Right cardiac atrium (tissue), 5 donors: ENCODE measurements around the gene ACACB. TPM values are rescaled to one million over a fixed set of nuclear protein-coding genes. Genes with fewer than 3 reads are reported as not detected.

Experiments
- ATAC-seq, 2 donors: fragments of 200-7000 bp; cut with Tn5 transposase; one replicate each; pipeline versions ENCODE4 v1.8.0 to v1.9.1; 2020; ENCODE audit warnings: moderate library complexity in 2 of 2, mild to moderate bottlenecking in 1 of 2
- DNase-seq, 3 donors: peaks; one replicate each; pipeline ENCODE4 v3.0.0-alpha.2; 2020
- H3K27ac ChIP-seq: one replicate; pipeline ENCODE4 v1.5.1; 2013; ENCODE audit warnings: mild to moderate bottlenecking, low read length, control low read depth, moderate library complexity
- H3K27me3 ChIP-seq: one replicate; pipeline ENCODE4 v1.6.1; 2013; ENCODE audit not compliant: control insufficient read depth, insufficient read depth
- H3K4me1 ChIP-seq: one replicate; pipeline ENCODE4 v1.6.1; 2013; ENCODE audit warnings: low read length; ENCODE audit not compliant: control insufficient read depth, insufficient read depth
- H3K4me3 ChIP-seq: one replicate; pipeline ENCODE4 v1.5.1; 2013; ENCODE audit warnings: low read length, control low read depth
- H3K9me3 ChIP-seq: one replicate; pipeline ENCODE4 v1.6.1; 2013; ENCODE audit warnings: low read length; ENCODE audit not compliant: control insufficient read depth
- WGBS: extraction: QIAGEN DNeasy Blood & Tissue Kit; methylation state at CpG from one replicate; pipeline ENCODE4 v1.1.7; 2013; 5-methylcytosine and 5-hydroxymethylcytosine counted together
- intact Hi-C, 4 donors: fragments of 100-400 bp; cut with DNase I; formaldehyde crosslinking; loops; one replicate each; pipeline versions ENCODE4 v1.11.0 to v1.14.0; 2022 to 2023
- polyA plus RNA-seq: library from polyadenylated mRNA; stranded (reverse); fragments of 200-250 nt; gene quantifications from one replicate; pipeline ENCODE4 v1.2.3, GENCODE V29; 2013
- total RNA-seq, 4 donors: library from RNA; stranded (reverse); fragmentation: NEBNext Ultra II Directional; extraction: Animal tissue kit (Norgen Biotek cat#: 25700); gene quantifications; one replicate each; pipeline ENCODE4 v1.2.1, GENCODE V29; 2021
- donor health status: healthy with polysubstance abuse.
- donor health status: DM: no; HTN: yes; CAD: no.
- donor health status: DM: no; HTN: no; CAD: no.
- donor health status: DM: no; HTN: yes; CAD: no; lungs with severe emphysema.
- donor health status: DM: yes; HTN: yes; CAD: no.

ACACB gene
- total and polyA plus RNA-seq, 5 donors: 87.1 to 128 (median 115) TPM

DNA sequence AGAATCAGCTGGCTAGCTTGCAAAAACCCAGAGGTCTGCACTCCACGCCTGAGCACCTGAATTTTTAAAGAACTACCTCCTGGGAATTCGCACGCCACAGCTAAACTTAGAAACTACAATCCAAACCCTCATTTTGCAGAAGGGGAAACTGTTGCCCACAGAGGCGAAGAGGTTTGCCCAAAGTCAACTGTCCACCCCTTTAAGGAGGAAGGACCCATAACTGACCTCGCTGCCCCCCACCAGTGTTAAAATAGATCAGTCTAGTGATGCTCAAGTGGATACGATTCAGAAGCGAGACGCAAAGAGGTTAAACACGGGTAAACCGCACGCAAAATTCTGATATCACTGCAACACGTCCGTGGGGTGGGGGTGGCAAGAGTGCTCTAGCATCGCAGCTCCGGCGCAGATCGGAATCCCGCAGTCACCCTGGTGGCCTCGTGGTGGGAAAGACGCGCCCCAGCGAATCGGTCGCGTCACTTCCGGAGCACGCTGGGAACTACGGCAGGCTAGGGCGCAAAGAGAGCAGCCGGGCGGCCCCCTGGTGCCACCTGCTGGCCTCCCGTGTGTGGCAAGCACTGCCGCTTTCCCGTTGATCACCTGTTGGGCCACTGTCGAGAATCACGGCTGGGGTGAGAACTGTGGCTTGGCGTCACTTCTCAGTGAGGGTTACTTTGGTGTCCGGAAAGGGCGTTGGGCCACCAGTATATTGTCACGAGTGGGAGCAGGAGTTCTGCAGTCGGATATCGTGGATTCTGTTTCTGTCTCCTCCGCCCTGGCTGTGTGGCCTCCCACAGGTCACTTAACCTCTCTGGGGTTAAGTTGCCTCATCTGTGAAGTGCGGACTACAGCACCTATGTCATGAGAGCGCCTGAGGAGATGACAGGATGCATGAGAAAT, 23.1 kb upstream of the ACACB start, which contains the start of gene ALKBH2:
Gene ALKBH2, minus strand, starts transcription at position 451 of the 897 bp plus-strand sequence. CDS start 686 bp downstream, outside the sequence.
- WGBS: 5% methylated on average over 45 of the region's 45 CpGs
- peak; percentile 78 to 82 for ATAC-seq
- intact Hi-C loops: loop anchor here in 2 of 4 donors (5.0 to 10.0 kb wide), 4 partner anchors 268 to 528 kb away; partner anchors contain the start of genes ISCU (in 1 of the 2), SART3 (in 1 of the 2) and SELPLG (in 1 of the 2)
- Histone ChIP-seq H3K4me1 (peaks cover 3% of the 10 kb centered on the region), H3K27ac (peak within 1 kb of the TSS; percentile 16), H3K4me3 (peak within 1 kb of the TSS; percentile 66), H3K27me3 (no peaks in the 10 kb centered on the region), H3K9me3 (no peaks in the 10 kb centered on the region)
- peak; percentile 95 to 98 (median 97) for DNase-seq

DNA sequence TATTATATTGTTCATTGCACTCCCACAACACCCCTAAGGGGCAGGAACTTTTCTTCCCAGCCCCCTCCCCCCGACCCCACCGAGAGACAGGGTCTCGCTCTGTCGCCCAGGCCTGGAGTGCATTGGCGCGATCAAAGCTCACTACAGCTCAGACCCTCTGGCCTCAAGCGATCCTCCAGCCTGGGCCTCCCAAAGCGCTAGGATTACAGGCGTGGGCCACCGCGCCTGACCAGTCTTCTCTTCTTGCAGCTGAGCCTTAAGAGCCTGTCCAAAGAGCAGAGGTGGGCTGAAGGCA, 19.3 kb upstream of the ACACB start:
- H3K27me3 ChIP-seq: no peaks in the 10 kb centered on the region
- H3K4me3 ChIP-seq: no peak overlapping the region
- WGBS: 33% methylated on average over 11 of the region's 11 CpGs
- no peak overlapping the region for H3K27ac ChIP-seq
- intact Hi-C loops: loop anchor here in 1 of 4 donors (10.0 kb wide), 3 partner anchors 272 to 532 kb away; partner anchors contain the start of genes ISCU, SART3 and SELPLG
- DNase-seq (no peak), ATAC-seq (no peak)
- H3K9me3 ChIP-seq: no peaks in the 10 kb centered on the region
- peaks cover 3% of the 10 kb centered on the region for H3K4me1 ChIP-seq

- Histone ChIP-seq H3K4me1 (peaks cover under 1% of the 10 kb centered on the region), H3K4me3 (peak within 1 kb of the TSS; percentile 78), H3K27ac (peak within 1 kb of the TSS; percentile 74), H3K9me3 (no peaks in the 10 kb centered on the region), H3K27me3 (no peaks in the 10 kb centered on the region)
- DNase-seq (peak; percentile 98 to 99 (median 99)), ATAC-seq (peak; percentile 97 to 98)
- intact Hi-C loops: loop anchor here in 1 of 4 donors (10.0 kb wide), 3 partner anchors 273 to 533 kb away; partner anchors contain the start of genes ISCU, SART3 and SELPLG
- WGBS: under 1% methylated on average over 71 of the region's 71 CpGs
Observed at GRCh38 chr12:109097435-109098182, 18.8 kb upstream of the ACACB start, which contains the start of gene UNG. Gene UNG, plus strand, starts transcription at chr12:109097597. Its CDS starts 83 bp downstream, at chr12:109097680.

DNA sequence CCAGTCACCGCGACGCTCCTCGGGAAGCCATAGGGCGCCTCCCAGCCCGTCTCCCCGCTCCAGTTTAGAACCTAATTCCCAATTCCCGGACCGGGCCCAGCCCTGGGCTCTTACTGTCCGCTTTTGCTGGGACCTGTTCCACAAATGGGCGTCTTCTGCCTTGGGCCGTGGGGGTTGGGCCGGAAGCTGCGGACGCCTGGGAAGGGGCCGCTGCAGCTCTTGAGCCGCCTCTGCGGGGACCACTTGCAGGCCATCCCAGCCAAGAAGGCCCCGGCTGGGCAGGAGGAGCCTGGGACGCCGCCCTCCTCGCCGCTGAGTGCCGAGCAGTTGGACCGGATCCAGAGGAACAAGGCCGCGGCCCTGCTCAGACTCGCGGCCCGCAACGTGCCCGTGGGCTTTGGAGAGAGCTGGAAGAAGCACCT, 18.2 kb upstream of the ACACB start:
- Histone ChIP-seq H3K27me3 (no peaks in the 10 kb centered on the region), H3K4me1 (no peaks in the 10 kb centered on the region), H3K4me3 (peak overlapping the region; percentile 78), H3K9me3 (no peaks in the 10 kb centered on the region), H3K27ac (peak overlapping the region; percentile 74)
- peak; percentile 81 to 92 (median 91) for DNase-seq
- under 1% methylated on average over 32 of the region's 32 CpGs for WGBS
- intact Hi-C loops: loop anchor here in 1 of 4 donors (10.0 kb wide), 3 partner anchors 273 to 533 kb away; partner anchors contain the start of genes ISCU, SART3 and SELPLG
- ATAC-seq: peak; percentile 70 to 72

GRCh38 chr12:109098651-109099050, 17.7 kb upstream of the ACACB start:
- intact Hi-C loops: loop anchor here in 1 of 4 donors (10.0 kb wide), 3 partner anchors 274 to 534 kb away; partner anchors contain the start of genes ISCU, SART3 and SELPLG
- Histone ChIP-seq H3K4me1 (no peaks in the 10 kb centered on the region), H3K4me3 (peak overlapping the region; percentile 78), H3K27ac (peak overlapping the region; percentile 74), H3K9me3 (no peaks in the 10 kb centered on the region), H3K27me3 (no peaks in the 10 kb centered on the region)
- WGBS: 3% methylated on average over 8 of the region's 8 CpGs
- ATAC-seq (no peak), DNase-seq (no peak)

DNA sequence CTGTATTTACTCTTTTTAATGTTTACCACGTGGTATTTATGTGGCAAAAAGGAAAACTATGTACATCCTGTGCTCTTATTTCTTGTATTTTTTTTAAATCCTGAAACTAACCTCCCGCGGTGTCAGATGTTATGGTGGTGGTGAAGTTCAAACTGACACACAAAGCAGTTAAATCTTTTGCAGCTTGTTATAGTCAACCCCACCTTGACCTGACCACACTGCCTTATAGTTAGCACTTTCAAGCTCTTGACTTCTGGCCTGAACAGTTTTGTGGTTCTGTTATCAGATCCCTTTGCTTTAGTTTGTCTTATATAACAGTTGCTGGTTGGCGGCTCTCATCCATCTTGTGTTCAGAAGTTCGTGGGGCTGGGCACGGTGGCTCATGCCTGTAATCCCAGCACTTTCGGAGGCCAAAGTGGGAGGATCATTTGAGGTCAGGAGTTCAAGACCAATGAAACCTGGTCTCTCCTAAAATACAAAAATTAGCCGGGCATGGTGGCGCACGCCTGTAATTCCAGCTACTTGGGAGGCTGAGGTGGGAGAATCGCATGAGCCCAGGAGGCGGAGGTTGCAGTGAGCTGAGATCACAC, 16.9 kb upstream of the ACACB start:
- WGBS: 79% methylated on average over 12 of the region's 12 CpGs
- ATAC-seq (no peak), DNase-seq (no peak)
- H3K4me1 ChIP-seq: no peaks in the 10 kb centered on the region
- peak overlapping the region; percentile 78 for H3K4me3 ChIP-seq
- H3K9me3 ChIP-seq: no peaks in the 10 kb centered on the region
- no peaks in the 10 kb centered on the region for H3K27me3 ChIP-seq
- H3K27ac ChIP-seq: no peak overlapping the region
- intact Hi-C loops: loop anchor here in 1 of 4 donors (10.0 kb wide), 3 partner anchors 275 to 535 kb away; partner anchors contain the start of genes ISCU, SART3 and SELPLG

- Histone ChIP-seq H3K4me3 (no peak overlapping the region), H3K27ac (no peak overlapping the region), H3K27me3 (no peaks in the 10 kb centered on the region), H3K9me3 (no peaks in the 10 kb centered on the region), H3K4me1 (no peaks in the 10 kb centered on the region)
- WGBS: 91% methylated on average over 4 of the region's 4 CpGs
- no peak for DNase-seq
- intact Hi-C loops: no loop called here
- ATAC-seq: no peak
Observed at GRCh38 chr12:109100741-109101140, 15.6 kb upstream of the ACACB start.

DNA sequence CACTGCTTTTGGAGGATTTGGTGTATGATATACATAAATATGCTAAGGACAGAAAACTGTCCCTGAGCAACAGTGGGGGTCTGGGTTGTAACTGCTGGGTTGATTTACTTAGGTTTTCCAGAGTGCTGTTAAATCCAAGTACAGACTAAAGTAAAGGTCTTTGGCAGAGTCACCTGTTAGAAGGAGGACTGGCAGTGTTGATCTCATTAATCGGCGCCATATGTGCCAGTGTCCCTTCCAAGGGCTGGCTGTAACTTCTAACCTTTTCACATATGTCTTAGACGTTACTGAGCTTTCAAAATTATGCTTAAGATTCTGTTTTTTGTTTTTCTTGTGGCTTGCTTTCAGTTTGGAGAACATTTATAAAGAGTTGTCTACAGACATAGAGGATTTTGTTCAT, 13.9 kb upstream of the ACACB start:
- WGBS: 90% methylated on average over 3 of the region's 3 CpGs
- Histone ChIP-seq H3K4me1 (no peaks in the 10 kb centered on the region), H3K9me3 (no peaks in the 10 kb centered on the region), H3K27ac (no peak overlapping the region), H3K4me3 (no peak overlapping the region), H3K27me3 (no peaks in the 10 kb centered on the region)
- DNase-seq (no peak), ATAC-seq (no peak)
- intact Hi-C loops: no loop called here

GRCh38 chr12:109105176-109105575, 11.2 kb upstream of the ACACB start:
- WGBS: 94% methylated on average over 5 of the region's 5 CpGs
- ATAC-seq: no peak
- Histone ChIP-seq H3K9me3 (no peaks in the 10 kb centered on the region), H3K27me3 (no peaks in the 10 kb centered on the region), H3K4me3 (no peak overlapping the region), H3K4me1 (peaks cover 3% of the 10 kb centered on the region), H3K27ac (no peak overlapping the region)
- DNase-seq: no peak
- intact Hi-C loops: no loop called here

GRCh38 chr12:109109746-109110350, 6.5 kb upstream of the ACACB start:
- intact Hi-C loops: loop anchor here in 1 of 4 donors (5.0 kb wide), 1 partner anchor 47 kb away; no protein-coding TSS in a partner anchor
- Histone ChIP-seq H3K4me3 (no peak overlapping the region), H3K9me3 (no peaks in the 10 kb centered on the region), H3K27me3 (no peaks in the 10 kb centered on the region), H3K27ac (peak overlapping the region; percentile 71), H3K4me1 (peaks cover 7% of the 10 kb centered on the region)
- ATAC-seq: no peak
- 79% methylated on average over 6 of the region's 6 CpGs for WGBS
- DNase-seq: no peak
